Endothelial cell of umbilical vein (primary cell): ENCODE data around the gene CARD11. TPM values are rescaled to one million over a fixed set of nuclear protein-coding genes. Genes with fewer than 3 reads are reported as not detected.

Source experiments
- BruUV-seq: library from RNA; stranded (reverse); fragments of 400-500 nt; replicated peaks from 2 replicates; lab custom pipeline; 2021; lab: Mats Ljungman, UMichigan
- CTCF ChIA-PET: fragments of 300-600, 350-600 bp; sonication (Branson Sonifier 250); formaldehyde crosslinking; loops from one replicate; lab custom pipeline; 2021; ENCODE audit warnings: antibody characterized with exemption, inconsistent platforms; lab: Charles Lee
- POLR2A ChIA-PET: fragments of 300-600, 350-600 bp; sonication (Branson Sonifier 250); formaldehyde crosslinking; loops from one replicate; lab custom pipeline; 2021; ENCODE audit warnings: antibody characterized with exemption, inconsistent platforms; lab: Charles Lee
- DNase-seq: peaks from one replicate; pipeline ENCODE4 v3.0.0-alpha.2; 2011; ENCODE audit warnings: low read depth, low spot score
- FAIRE-seq: peaks from 2 replicates; lab custom pipeline; 2011; peaks lifted over from hg19 to GRCh38; lab: Jason Lieb, UNC
- H2AFZ ChIP-seq: 2 replicates; pipeline ENCODE4 v1.6.0; 2012; ENCODE audit warnings: low read depth, low read length, control low read depth, inconsistent platforms
- H3K27ac ChIP-seq: 2 replicates; pipeline ENCODE4 v1.5.1; 2011; ENCODE audit warnings: low read depth, mild to moderate bottlenecking, control low read depth, low read length, moderate library complexity; ENCODE audit not compliant: insufficient read depth
- H3K27me3 ChIP-seq, 2 experiments: 2 replicates each; pipeline versions ENCODE4 v1.6.0 to v1.6.1; 2011; ENCODE audit warnings: low read length in 2 of 2, mixed read lengths in 1 of 2; ENCODE audit not compliant: control insufficient read depth in 2 of 2, insufficient read depth in 2 of 2
- H3K36me3 ChIP-seq, 2 experiments: 2 replicates in 1 of 2; 3 replicates in 1 of 2; pipeline ENCODE4 v1.5.1; 2011; ENCODE audit warnings: low read length in 2 of 2, mild to moderate bottlenecking in 1 of 2, moderate library complexity in 1 of 2; ENCODE audit not compliant: control insufficient read depth in 2 of 2, insufficient read depth in 2 of 2; ENCODE audit errors: extremely low read depth in 1 of 2
- H3K4me1 ChIP-seq: 3 replicates; pipeline ENCODE4 v1.5.1; 2011; ENCODE audit warnings: mild to moderate bottlenecking, low read length; ENCODE audit not compliant: control insufficient read depth, insufficient read depth; ENCODE audit errors: extremely low read depth
- H3K4me2 ChIP-seq: 2 replicates; pipeline ENCODE4 v1.6.1; 2011; ENCODE audit warnings: low read length, control low read depth, mixed read lengths; ENCODE audit not compliant: insufficient read depth
- H3K4me3 ChIP-seq, 3 experiments: fragments of 200-600 bp in 1 of 3; sonication (generic), shearing (Covaris generic) in 1 of 3; replicated peaks in 1 of 3; 2 replicates each; pipeline ENCODE4 v1.5.1; 2011 to 2016; ENCODE audit warnings: control low read depth in 3 of 3, low read length in 3 of 3, mild to moderate bottlenecking in 2 of 3, inconsistent platforms in 1 of 3, low read depth in 1 of 3, moderate library complexity in 1 of 3; ENCODE audit not compliant: insufficient read depth in 1 of 3
- H3K79me2 ChIP-seq: 2 replicates; pipeline ENCODE4 v1.6.0; 2012; ENCODE audit warnings: low read length, inconsistent platforms; ENCODE audit not compliant: control insufficient read depth, insufficient read depth
- H3K9ac ChIP-seq: replicated peaks from 2 replicates; pipeline ENCODE3; 2011; ENCODE audit warnings: low read length, control low read depth; ENCODE audit not compliant: insufficient read depth; ENCODE audit errors: extremely low read depth
- H3K9me1 ChIP-seq: replicated peaks from 3 replicates; pipeline ENCODE4 v1.6.0; 2011; ENCODE audit warnings: mild to moderate bottlenecking, low read length; ENCODE audit not compliant: control insufficient read depth, insufficient read depth; ENCODE audit errors: extremely low read depth
- H3K9me3 ChIP-seq: replicated peaks from 2 replicates; pipeline ENCODE4 v1.5.1; 2012; ENCODE audit warnings: low read length, inconsistent platforms; ENCODE audit not compliant: control insufficient read depth, insufficient read depth
- H4K20me1 ChIP-seq: replicated peaks from 2 replicates; pipeline ENCODE3; 2011; ENCODE audit warnings: mild to moderate bottlenecking, low read length; ENCODE audit not compliant: control insufficient read depth, insufficient read depth; ENCODE audit errors: extremely low read depth
- EZH2 ChIP-seq: IDR thresholded peaks from 2 replicates; pipeline ENCODE4 v1.6.1; 2012; ENCODE audit warnings: borderline replicate concordance, low read depth, mild to moderate bottlenecking, moderate library complexity, low read length, inconsistent platforms; ENCODE audit not compliant: severe bottlenecking
- FOS ChIP-seq: IDR thresholded peaks from 2 replicates; pipeline ENCODE4 v1.6.1; 2011; ENCODE audit warnings: mild to moderate bottlenecking, low read length, moderate library complexity, borderline replicate concordance; ENCODE audit not compliant: insufficient read depth
- GATA2 ChIP-seq: IDR thresholded peaks from 2 replicates; pipeline ENCODE4 v1.7.0; 2011; ENCODE audit warnings: low read depth, mild to moderate bottlenecking, moderate library complexity, mixed read lengths, low read length; ENCODE audit not compliant: insufficient read length, insufficient read depth
- JUN ChIP-seq: IDR thresholded peaks from 2 replicates; pipeline ENCODE4 v1.6.1; 2011; ENCODE audit warnings: borderline replicate concordance, low read depth; ENCODE audit not compliant: insufficient read length, insufficient read depth
- MYC ChIP-seq: IDR thresholded peaks from one replicate; pipeline ENCODE4 v1.6.1; 2011; ENCODE audit warnings: mild to moderate bottlenecking, low read depth, low read length
- POLR2A ChIP-seq: IDR thresholded peaks from 2 replicates; pipeline ENCODE4 v1.6.1; 2012; ENCODE audit warnings: low read depth, mild to moderate bottlenecking, control low read depth, low read length
- POLR2AphosphoS5 ChIP-seq: IDR thresholded peaks from 2 replicates; pipeline ENCODE4 v1.6.1; 2012; ENCODE audit warnings: low read depth, mild to moderate bottlenecking, control low read depth, low read length, moderate library complexity; ENCODE audit not compliant: insufficient read depth
- dilution Hi-C: fragments of 300-500 bp; cut with MboI; formaldehyde crosslinking; loops from one replicate; pipeline ENCODE4 v1.15.0; 2019; ENCODE audit warnings: low sequenced_read_pairs; ENCODE audit not compliant: extremely low pct_ligation_motif_present
- intact Hi-C: fragments of 100-400 bp; cut with micrococcal nuclease; formaldehyde crosslinking; loops from one replicate; pipeline ENCODE4 v1.10.0; 2022
- polyA plus RNA-seq, 4 experiments: library from polyadenylated mRNA; depleted of rRNA in 3 of 4; stranded (reverse) in 3 of 4; unstranded in 1 of 4; fragments of >200 nt; gene quantifications; 2 replicates each; pipeline versions ENCODE4 v1.2.1 to v1.2.3, GENCODE V29; 2011 to 2012; ENCODE audit warnings: missing spikeins in 1 of 4
- total RNA-seq: library from RNA; stranded (reverse); gene quantifications from 2 replicates; pipeline ENCODE4 v1.2.3, GENCODE V29; 2021
- TF ChIP-seq, protein P1 (sequence below): IDR thresholded peaks from 2 replicates; pipeline ENCODE4 v1.6.1; 2011; ENCODE audit not compliant: insufficient read depth, insufficient read length
- TF ChIP-seq, protein P2 (sequence below), 2 donors: IDR thresholded peaks; 1 replicate in 1 of 2; 2 replicates in 1 of 2; pipeline ENCODE4 v1.5.1; 2011; ENCODE audit warnings: low read length in 2 of 2, mild to moderate bottlenecking in 2 of 2, moderate library complexity in 2 of 2, control low read depth in 1 of 2, inconsistent platforms in 1 of 2, low read depth in 1 of 2; ENCODE audit not compliant: insufficient read depth in 1 of 2; ENCODE audit errors: extremely low read depth in 1 of 2

The CARD11 gene
- total and polyA plus RNA-seq, 2 donors (not counting 3 experiments of a cell fraction or from before 2014, with no cell fraction given): 20.4 to 41.8 TPM

DNA sequence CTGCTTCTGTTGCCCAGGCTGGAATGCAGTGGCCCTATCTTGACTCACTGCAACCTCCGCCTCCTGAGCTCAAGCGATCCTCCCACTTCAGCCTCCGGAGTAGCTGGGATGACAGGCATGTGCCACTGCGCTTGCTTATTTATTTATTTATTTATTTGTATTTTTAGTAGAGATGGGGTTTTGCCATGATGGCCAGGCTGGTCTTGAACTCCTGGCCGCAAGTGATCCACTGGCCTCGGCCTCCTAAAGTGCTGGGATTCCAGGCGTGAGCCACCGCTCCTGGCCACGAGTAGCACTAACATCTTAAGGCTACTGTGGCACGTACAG, 70.9 kb downstream of the CARD11 start:
- Histone ChIP-seq H3K79me2 (no peaks in the 10 kb centered on the region), H2AFZ (no peak overlapping the region), H3K4me3 (no peak overlapping the region), H3K36me3 (peaks cover 0 to 1% of the 10 kb centered on the region in 2 experiments), H4K20me1 (no peaks in the 10 kb centered on the region), H3K4me2 (no peak overlapping the region), H3K9ac (no peak overlapping the region), H3K4me1 (no peaks in the 10 kb centered on the region), H3K9me3 (no peaks in the 10 kb centered on the region), H3K27me3 (no peaks in the 10 kb centered on the region), H3K9me1 (no peaks in the 10 kb centered on the region), H3K27ac (no peak overlapping the region)
- BruUV-seq: no TSS peak
- FAIRE-seq: no peak
- ChIA-PET POLR2A (no interaction called here), CTCF (no interaction called here)
- no peak for DNase-seq
- intact Hi-C loops: no loop called here
- TF ChIP-seq, protein P1, sequence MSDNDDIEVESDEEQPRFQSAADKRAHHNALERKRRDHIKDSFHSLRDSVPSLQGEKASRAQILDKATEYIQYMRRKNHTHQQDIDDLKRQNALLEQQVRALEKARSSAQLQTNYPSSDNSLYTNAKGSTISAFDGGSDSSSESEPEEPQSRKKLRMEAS: no peak
- TF ChIP-seq POLR2A (no peak), EZH2 (no peak), POLR2AphosphoS5 (no peak), FOS (no peak), MYC (no peak), JUN (no peak), GATA2 (no peak)
- TF ChIP-seq, protein P2, sequence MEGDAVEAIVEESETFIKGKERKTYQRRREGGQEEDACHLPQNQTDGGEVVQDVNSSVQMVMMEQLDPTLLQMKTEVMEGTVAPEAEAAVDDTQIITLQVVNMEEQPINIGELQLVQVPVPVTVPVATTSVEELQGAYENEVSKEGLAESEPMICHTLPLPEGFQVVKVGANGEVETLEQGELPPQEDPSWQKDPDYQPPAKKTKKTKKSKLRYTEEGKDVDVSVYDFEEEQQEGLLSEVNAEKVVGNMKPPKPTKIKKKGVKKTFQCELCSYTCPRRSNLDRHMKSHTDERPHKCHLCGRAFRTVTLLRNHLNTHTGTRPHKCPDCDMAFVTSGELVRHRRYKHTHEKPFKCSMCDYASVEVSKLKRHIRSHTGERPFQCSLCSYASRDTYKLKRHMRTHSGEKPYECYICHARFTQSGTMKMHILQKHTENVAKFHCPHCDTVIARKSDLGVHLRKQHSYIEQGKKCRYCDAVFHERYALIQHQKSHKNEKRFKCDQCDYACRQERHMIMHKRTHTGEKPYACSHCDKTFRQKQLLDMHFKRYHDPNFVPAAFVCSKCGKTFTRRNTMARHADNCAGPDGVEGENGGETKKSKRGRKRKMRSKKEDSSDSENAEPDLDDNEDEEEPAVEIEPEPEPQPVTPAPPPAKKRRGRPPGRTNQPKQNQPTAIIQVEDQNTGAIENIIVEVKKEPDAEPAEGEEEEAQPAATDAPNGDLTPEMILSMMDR (IDR thresholded peaks at IDR 0.05; ENCODE audit: extremely low read depth in 1 of 2, insufficient read depth in 1 of 2, low read depth in 1 of 2, low read length in 2 of 2): no peak
- dilution Hi-C loops: no loop called here
